ENCODE data around the gene C5orf34. TPM values are rescaled to one million over a fixed set of nuclear protein-coding genes. Genes with fewer than 3 reads are reported as not detected.

C5orf34 gene, protein sequence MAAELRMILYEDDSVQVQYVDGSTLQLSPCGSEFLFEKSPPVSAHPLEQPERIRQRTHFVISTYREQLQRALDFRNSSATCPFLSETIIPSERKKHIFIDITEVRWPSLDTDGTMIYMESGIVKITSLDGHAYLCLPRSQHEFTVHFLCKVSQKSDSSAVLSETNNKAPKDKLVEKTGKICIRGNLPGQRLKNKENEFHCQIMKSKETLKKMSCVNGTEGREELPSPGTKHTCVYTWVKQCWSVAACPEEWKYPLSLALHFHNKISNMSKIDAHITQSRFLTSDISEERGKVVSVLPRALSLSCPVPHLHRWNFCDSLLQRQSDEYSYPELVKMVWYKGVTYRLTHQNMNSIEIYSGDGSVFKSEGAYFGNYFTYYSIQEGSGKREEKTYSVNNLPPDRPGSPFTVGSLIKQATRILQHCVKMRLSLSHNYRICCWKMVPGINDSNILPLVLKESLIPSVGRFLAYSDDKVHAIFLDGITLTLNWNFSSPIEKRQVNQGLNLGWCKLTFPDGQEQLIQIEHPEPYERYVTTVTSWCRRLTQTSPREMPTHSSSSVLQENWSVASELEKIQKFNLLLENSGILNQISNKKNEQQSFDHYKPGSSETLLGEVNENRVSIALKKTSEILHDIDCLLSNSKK
- total RNA-seq = 2.8 and 6.7 TPM in 2 replicates

GRCh38 chr5:43514816-43515677 lies at the start of gene C5orf34:
Gene C5orf34 (minus strand): TSS chr5:43515148. CDS start chr5:43509339, 5,809 bp downstream.

DNA sequence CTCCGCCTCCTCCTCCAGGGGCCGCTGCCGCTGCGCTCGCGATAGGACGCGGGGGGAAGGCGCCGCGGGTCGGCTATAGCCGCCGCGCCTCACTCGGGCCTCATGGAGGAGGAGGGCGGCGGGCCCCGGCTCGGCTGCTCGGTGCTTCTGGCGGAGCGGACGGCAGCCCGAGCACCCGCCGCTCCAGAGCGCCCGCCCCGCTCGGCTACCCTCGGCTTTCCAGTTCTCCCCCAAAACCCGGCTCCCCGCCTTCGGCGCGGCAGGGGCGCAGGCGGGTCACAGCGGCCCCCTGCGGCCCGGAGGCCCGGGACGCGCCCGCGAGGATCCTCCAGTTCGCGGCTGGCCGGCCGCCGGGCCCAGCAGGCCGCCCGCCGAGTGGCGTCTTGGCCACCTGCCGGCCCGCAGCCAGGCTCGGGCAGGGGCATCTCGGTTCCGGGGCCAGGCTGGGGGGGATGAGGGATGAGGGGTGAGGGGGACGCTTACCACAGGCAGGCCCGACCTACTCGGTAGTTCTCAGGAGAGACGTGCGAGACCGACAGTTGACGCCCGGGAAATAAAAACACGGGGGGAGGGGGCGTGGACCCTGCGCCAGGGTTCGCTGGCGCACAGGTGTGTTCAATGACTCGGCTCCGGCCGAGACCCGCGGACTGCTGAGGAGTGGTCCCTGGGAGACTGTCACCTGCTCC lies 42.1 kb upstream of the C5orf34 start, which contains the start of gene PAIP1:
Gene PAIP1 (minus strand): TSS at position 221 of the 686 bp plus-strand sequence. CDS start 231 bp downstream, outside the sequence.

GRCh38 chr5:43483298-43484105 lies 31.4 kb downstream of the C5orf34 start, which contains the start of gene TMEM267:
Gene TMEM267 (minus strand): TSS chr5:43483865. CDS start chr5:43453969, 29,896 bp downstream.

Other genes with a start within 250 kb of the C5orf34 start
- gene HMGCS1, start 201.7 kb downstream of the C5orf34 start, total RNA-seq = 28.8 and 29.5 TPM in 2 replicates
- 2.1 and 6.2 TPM in 2 replicates for gene CCL28, start 102.8 kb downstream of the C5orf34 start, total RNA-seq
- 13.0 and 16.9 TPM in 2 replicates for gene TMEM267, start 31.3 kb downstream of the C5orf34 start, total RNA-seq
- gene PAIP1, start 41.9 kb upstream of the C5orf34 start, total RNA-seq = 76.1 and 82.2 TPM in 2 replicates
- 59.2 and 61.5 TPM in 2 replicates for gene NNT, start 88.0 kb upstream of the C5orf34 start, total RNA-seq

Data from regular cardiac myocyte (primary cell).